ENCODE data around the gene ARID3B. TPM values are rescaled to one million over a fixed set of nuclear protein-coding genes. Genes with fewer than 3 reads are reported as not detected.

The ARID3B gene
- total RNA-seq, 1 donor = 3.6 TPM

DNA sequence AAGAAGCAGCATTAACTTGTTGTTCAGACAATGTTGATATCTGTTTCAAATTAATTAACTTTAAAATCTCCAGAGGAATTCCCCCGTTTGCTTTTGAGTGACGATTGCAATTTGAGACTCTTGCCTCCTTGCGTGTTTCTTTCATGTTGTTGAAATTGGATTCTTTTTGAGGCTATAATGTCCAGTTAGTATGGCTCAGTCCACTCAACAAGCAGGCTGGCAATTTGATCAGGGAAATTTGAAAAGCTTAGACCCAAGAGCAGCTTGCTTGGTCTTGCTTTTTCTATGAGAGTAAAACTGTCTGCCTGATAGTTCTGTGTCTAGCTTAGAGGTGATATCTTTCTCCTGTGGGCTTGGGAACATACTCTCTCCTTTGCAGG is 2.0 kb downstream of the ARID3B start:
- Histone ChIP-seq H3K9me3 (ENCODE audit: low read depth, low read length) (no peaks in the 10 kb centered on the region), H3K79me2 (ENCODE audit: insufficient read depth, low read length) (peaks cover 15% of the 10 kb centered on the region), H3K36me3 (ENCODE audit: insufficient read depth, low read length) (peaks cover 3% of the 10 kb centered on the region), H3K4me2 (ENCODE audit: insufficient read depth, low read length) (no peak overlapping the region), H3K4me3 (ENCODE audit: insufficient read depth, low read length) (no peak overlapping the region), H3K4me1 (ENCODE audit: insufficient read depth, low read length) (peaks cover 28% of the 10 kb centered on the region), H3K27ac (ENCODE audit: low read depth, low read length) (no peak overlapping the region), H2AFZ (ENCODE audit: low read length) (no peak overlapping the region), H4K20me1 (ENCODE audit: insufficient read depth, low read length) (peaks cover 52% of the 10 kb centered on the region), H3K27me3 (ENCODE audit: insufficient read depth, low read length) (no peaks in the 10 kb centered on the region)
- TF ChIP-seq, protein P1, sequence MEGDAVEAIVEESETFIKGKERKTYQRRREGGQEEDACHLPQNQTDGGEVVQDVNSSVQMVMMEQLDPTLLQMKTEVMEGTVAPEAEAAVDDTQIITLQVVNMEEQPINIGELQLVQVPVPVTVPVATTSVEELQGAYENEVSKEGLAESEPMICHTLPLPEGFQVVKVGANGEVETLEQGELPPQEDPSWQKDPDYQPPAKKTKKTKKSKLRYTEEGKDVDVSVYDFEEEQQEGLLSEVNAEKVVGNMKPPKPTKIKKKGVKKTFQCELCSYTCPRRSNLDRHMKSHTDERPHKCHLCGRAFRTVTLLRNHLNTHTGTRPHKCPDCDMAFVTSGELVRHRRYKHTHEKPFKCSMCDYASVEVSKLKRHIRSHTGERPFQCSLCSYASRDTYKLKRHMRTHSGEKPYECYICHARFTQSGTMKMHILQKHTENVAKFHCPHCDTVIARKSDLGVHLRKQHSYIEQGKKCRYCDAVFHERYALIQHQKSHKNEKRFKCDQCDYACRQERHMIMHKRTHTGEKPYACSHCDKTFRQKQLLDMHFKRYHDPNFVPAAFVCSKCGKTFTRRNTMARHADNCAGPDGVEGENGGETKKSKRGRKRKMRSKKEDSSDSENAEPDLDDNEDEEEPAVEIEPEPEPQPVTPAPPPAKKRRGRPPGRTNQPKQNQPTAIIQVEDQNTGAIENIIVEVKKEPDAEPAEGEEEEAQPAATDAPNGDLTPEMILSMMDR (IDR thresholded peaks at IDR 0.05; ENCODE audit: extremely low read depth, low read depth, low read length) = no peak
- DNase-seq (ENCODE audit: insufficient read length, low spot score, missing footprints) = no peak

DNA sequence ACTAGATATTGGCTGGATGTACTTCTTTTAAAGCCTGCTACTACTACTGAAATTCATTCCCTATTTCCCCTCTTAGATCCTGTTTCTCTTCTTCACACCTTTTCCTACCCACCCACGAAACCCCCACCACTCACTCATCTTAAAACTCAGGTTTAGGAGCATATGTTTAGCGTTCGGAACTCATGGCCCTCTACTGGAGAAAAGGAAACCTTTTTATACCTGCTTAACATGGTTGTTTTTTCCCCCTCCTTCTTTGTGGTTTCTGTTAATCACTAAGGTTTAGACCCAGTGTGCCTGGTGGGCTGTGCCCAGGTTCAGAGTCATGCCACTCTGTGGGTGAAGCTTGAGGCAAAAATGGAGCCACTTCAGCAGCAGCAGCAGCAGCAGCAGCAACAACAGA is 2.6 kb downstream of the ARID3B start:
- H4K20me1 ChIP-seq (ENCODE audit: insufficient read depth, low read length) = peaks cover 57% of the 10 kb centered on the region
- H3K27ac ChIP-seq (ENCODE audit: low read depth, low read length) = no peak overlapping the region
- peaks cover 6% of the 10 kb centered on the region for H3K36me3 ChIP-seq (ENCODE audit: insufficient read depth, low read length)
- no peak overlapping the region for H2AFZ ChIP-seq (ENCODE audit: low read length)
- no peaks in the 10 kb centered on the region for H3K27me3 ChIP-seq (ENCODE audit: insufficient read depth, low read length)
- no peak overlapping the region for H3K4me3 ChIP-seq (ENCODE audit: insufficient read depth, low read length)
- peaks cover 28% of the 10 kb centered on the region for H3K4me1 ChIP-seq (ENCODE audit: insufficient read depth, low read length)
- H3K4me2 ChIP-seq (ENCODE audit: insufficient read depth, low read length) = no peak overlapping the region
- TF ChIP-seq, protein P1 (IDR thresholded peaks at IDR 0.05; ENCODE audit: extremely low read depth, low read depth, low read length) = peak; percentile 12
- no peaks in the 10 kb centered on the region for H3K9me3 ChIP-seq (ENCODE audit: low read depth, low read length)
- peaks cover 20% of the 10 kb centered on the region for H3K79me2 ChIP-seq (ENCODE audit: insufficient read depth, low read length)
- no peak for DNase-seq (ENCODE audit: insufficient read length, low spot score, missing footprints)

DNA sequence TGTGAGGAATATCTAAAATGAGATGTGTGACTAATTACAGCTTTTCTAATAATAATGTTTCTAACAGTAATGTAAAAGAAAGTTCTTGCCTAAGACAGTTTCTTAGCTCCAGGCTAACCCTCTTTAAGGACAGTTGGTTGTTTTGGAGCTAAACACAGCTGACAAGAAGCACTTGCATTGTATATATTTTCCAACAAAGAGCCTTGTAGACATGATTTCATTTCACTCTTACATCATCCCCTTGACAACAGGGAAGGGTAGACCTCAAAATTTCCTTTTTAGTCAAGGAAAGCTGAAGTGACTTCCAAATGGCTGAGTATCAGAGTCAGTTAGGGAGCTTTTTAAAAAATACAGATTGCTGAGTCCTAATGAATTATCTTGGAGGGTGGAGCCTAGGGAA is 4.1 kb downstream of the ARID3B start:
- Histone ChIP-seq H3K4me3 (ENCODE audit: insufficient read depth, low read length) (no peak overlapping the region), H3K27me3 (ENCODE audit: insufficient read depth, low read length) (no peaks in the 10 kb centered on the region), H3K36me3 (ENCODE audit: insufficient read depth, low read length) (peaks cover 10% of the 10 kb centered on the region), H3K4me1 (ENCODE audit: insufficient read depth, low read length) (peaks cover 24% of the 10 kb centered on the region), H4K20me1 (ENCODE audit: insufficient read depth, low read length) (peaks cover 69% of the 10 kb centered on the region), H3K9me3 (ENCODE audit: low read depth, low read length) (no peaks in the 10 kb centered on the region), H3K4me2 (ENCODE audit: insufficient read depth, low read length) (no peak overlapping the region), H3K27ac (ENCODE audit: low read depth, low read length) (no peak overlapping the region), H3K79me2 (ENCODE audit: insufficient read depth, low read length) (peaks cover 26% of the 10 kb centered on the region), H2AFZ (ENCODE audit: low read length) (no peak overlapping the region)
- no peak for DNase-seq (ENCODE audit: insufficient read length, low spot score, missing footprints)
- TF ChIP-seq, protein P1 (IDR thresholded peaks at IDR 0.05; ENCODE audit: extremely low read depth, low read depth, low read length) = no peak

DNA sequence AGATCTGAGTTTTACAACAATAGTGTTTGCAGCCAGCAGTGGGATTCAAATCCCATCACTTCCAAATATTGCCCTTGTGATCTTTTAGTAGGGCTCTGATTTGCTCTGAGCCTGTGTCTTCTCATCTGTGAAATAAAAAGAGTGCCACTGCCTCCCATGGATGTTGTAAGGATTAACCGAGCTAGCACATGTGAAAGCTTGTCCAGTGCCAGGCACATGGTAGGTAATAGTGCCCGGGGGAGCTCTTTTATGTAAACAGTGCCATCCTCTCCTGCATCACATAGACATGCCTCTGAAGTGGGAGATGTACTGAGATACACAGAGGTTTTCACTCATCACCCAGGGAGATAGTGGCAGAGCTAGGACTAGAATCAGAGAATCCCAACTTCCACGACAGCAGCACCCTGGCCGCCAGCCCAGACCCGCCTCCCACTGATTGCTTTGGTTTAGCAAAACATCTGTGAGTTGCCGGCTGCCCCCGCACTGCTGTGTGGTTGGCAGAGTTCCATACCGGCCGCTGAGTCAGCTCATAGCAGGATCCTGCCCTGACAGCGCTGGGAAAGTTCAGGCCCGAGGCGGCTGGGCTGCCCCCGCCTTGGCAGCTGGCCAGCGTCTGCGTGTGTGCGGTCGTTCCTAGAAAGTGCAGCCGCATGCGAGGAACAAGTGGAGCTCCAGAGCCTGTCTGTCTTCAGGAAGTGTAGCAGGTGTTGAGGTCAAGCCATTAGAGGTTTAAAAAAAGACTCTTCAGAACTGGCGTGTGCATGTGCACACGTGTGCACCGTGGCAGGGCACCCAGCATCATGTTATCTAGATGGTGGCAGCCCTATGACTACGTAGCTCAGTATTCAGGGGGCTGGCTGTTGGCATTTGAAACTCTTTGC is 5.0 kb downstream of the ARID3B start:
- DNase-seq (ENCODE audit: insufficient read length, low spot score, missing footprints) = peak; percentile 99
- Histone ChIP-seq H2AFZ (ENCODE audit: low read length) (no peak overlapping the region), H3K27ac (ENCODE audit: low read depth, low read length) (no peak overlapping the region), H3K4me3 (ENCODE audit: insufficient read depth, low read length) (peak overlapping the region; percentile 31), H3K4me1 (ENCODE audit: insufficient read depth, low read length) (peaks cover 21% of the 10 kb centered on the region), H3K79me2 (ENCODE audit: insufficient read depth, low read length) (peaks cover 32% of the 10 kb centered on the region), H4K20me1 (ENCODE audit: insufficient read depth, low read length) (peaks cover 78% of the 10 kb centered on the region), H3K9me3 (ENCODE audit: low read depth, low read length) (no peaks in the 10 kb centered on the region), H3K36me3 (ENCODE audit: insufficient read depth, low read length) (peaks cover 10% of the 10 kb centered on the region), H3K27me3 (ENCODE audit: insufficient read depth, low read length) (no peaks in the 10 kb centered on the region), H3K4me2 (ENCODE audit: insufficient read depth, low read length) (peak overlapping the region; percentile 65)
- TF ChIP-seq, protein P1 (IDR thresholded peaks at IDR 0.05; ENCODE audit: extremely low read depth, low read depth, low read length) = peak; percentile 9
